HEK293 (cell line): ENCODE measurements around the gene SHMT2.

Experiments used
- GLI2 ChIP-seq: fragments of 450-650 bp; formaldehyde crosslinking; IDR thresholded peaks from 2 replicates; pipeline ENCODE4; 2017; ENCODE audit warnings: missing biosample characterization, missing genetic modification characterization, low read depth, borderline replicate concordance
- IKZF3 ChIP-seq: fragments of 450-650 bp; IDR thresholded peaks from 2 replicates; pipeline ENCODE4 v1.5.0; 2018; ENCODE audit warnings: missing biosample characterization, mild to moderate bottlenecking, missing genetic modification characterization, moderate library complexity
- KLF16 ChIP-seq: fragments of 450-650 bp; formaldehyde crosslinking; IDR thresholded peaks from 2 replicates; pipeline ENCODE4 v1.5.1; 2017; ENCODE audit warnings: missing biosample characterization, missing genetic modification characterization
- SCRT1 ChIP-seq: fragments of 450-650 bp; formaldehyde crosslinking; IDR thresholded peaks from 2 replicates; pipeline ENCODE4 v1.5.1; 2016; ENCODE audit warnings: missing biosample characterization, missing genetic modification characterization, borderline replicate concordance
- SETDB1 ChIP-seq: IDR thresholded peaks from one replicate; pipeline ENCODE4 v1.6.1; 2017; ENCODE audit warnings: mild to moderate bottlenecking, low read length, moderate library complexity, mixed read lengths; ENCODE audit not compliant: insufficient read length
- ZBTB17 ChIP-seq: fragments of 450-650 bp; formaldehyde crosslinking; IDR thresholded peaks from 2 replicates; pipeline ENCODE4 v1.5.1; 2016; ENCODE audit warnings: missing biosample characterization, missing genetic modification characterization
- ZBTB48 ChIP-seq: fragments of 450-650 bp; formaldehyde crosslinking; IDR thresholded peaks from 2 replicates; pipeline ENCODE4 v1.5.1; 2016; ENCODE audit warnings: missing biosample characterization, missing genetic modification characterization
- ZBTB8A ChIP-seq: fragments of 450-650 bp; formaldehyde crosslinking; IDR thresholded peaks from 2 replicates; pipeline ENCODE4 v1.5.1; 2016; ENCODE audit warnings: missing biosample characterization, missing genetic modification characterization
- ZNF132 ChIP-seq: fragments of 450-650 bp; formaldehyde crosslinking; IDR thresholded peaks from 2 replicates; pipeline ENCODE4 v1.5.1; 2017; ENCODE audit warnings: missing biosample characterization, missing genetic modification characterization, borderline replicate concordance
- ZNF146 ChIP-seq: fragments of 450-650 bp; formaldehyde crosslinking; IDR thresholded peaks from 2 replicates; pipeline ENCODE4 v1.5.1; 2016; ENCODE audit warnings: missing biosample characterization, missing genetic modification characterization
- ZNF341 ChIP-seq: fragments of 450-650 bp; formaldehyde crosslinking; IDR thresholded peaks from 2 replicates; pipeline ENCODE4; 2016; ENCODE audit warnings: low read depth, missing biosample characterization, missing genetic modification characterization
- ZNF391 ChIP-seq: fragments of 450-650 bp; formaldehyde crosslinking; IDR thresholded peaks from 2 replicates; pipeline ENCODE4 v1.5.1; 2016; ENCODE audit warnings: low read depth, missing biosample characterization, missing genetic modification characterization, borderline replicate concordance
- ZNF514 ChIP-seq: fragments of 450-650 bp; formaldehyde crosslinking; IDR thresholded peaks from 2 replicates; pipeline ENCODE4 v1.5.1; 2016; ENCODE audit warnings: missing biosample characterization, missing genetic modification characterization
- ZNF600 ChIP-seq: fragments of 450-650 bp; formaldehyde crosslinking; IDR thresholded peaks from 2 replicates; pipeline ENCODE4 v1.5.1; 2016; ENCODE audit warnings: missing biosample characterization, missing genetic modification characterization
- ZNF658 ChIP-seq: fragments of 450-650 bp; formaldehyde crosslinking; IDR thresholded peaks from 2 replicates; pipeline ENCODE4; 2016; ENCODE audit warnings: missing biosample characterization, missing genetic modification characterization
- ZNF76 ChIP-seq: fragments of 450-650 bp; formaldehyde crosslinking; IDR thresholded peaks from 2 replicates; pipeline ENCODE4; 2016; ENCODE audit warnings: low read depth, missing biosample characterization, missing genetic modification characterization, borderline replicate concordance
- ZXDB ChIP-seq: fragments of 450-650 bp; formaldehyde crosslinking; IDR thresholded peaks from 2 replicates; pipeline ENCODE4 v1.5.1; 2016; ENCODE audit warnings: missing biosample characterization, missing genetic modification characterization
- TF ChIP-seq, protein P1 (sequence below): fragments of 450-650 bp; formaldehyde crosslinking; IDR thresholded peaks from 2 replicates; pipeline ENCODE4 v1.5.1; 2016; ENCODE audit warnings: missing biosample characterization, missing genetic modification characterization
- TF ChIP-seq, protein P2 (sequence below): fragments of 450-650 bp; formaldehyde crosslinking; IDR thresholded peaks from 2 replicates; pipeline ENCODE4 v1.5.1; 2016; ENCODE audit warnings: missing biosample characterization, missing genetic modification characterization
- TF ChIP-seq, protein P3 (sequence below): IDR thresholded peaks from 2 replicates; pipeline ENCODE4 v1.6.1; 2011; ENCODE audit warnings: mild to moderate bottlenecking, low read depth, low read length, borderline replicate concordance
- TF ChIP-seq, protein P4 (sequence below): sonication (generic); formaldehyde crosslinking; IDR thresholded peaks from 2 replicates; pipeline ENCODE4 v1.8.1; 2022; ENCODE audit warnings: mild to moderate bottlenecking, moderate library complexity, missing genetic modification reagents
- TF ChIP-seq, protein P5 (sequence below): fragments of 450-650 bp; formaldehyde crosslinking; IDR thresholded peaks from 2 replicates; pipeline ENCODE4 v1.5.1; 2016; ENCODE audit warnings: missing biosample characterization, missing genetic modification characterization
- TF ChIP-seq, protein P6 (sequence below): fragments of 450-650 bp; formaldehyde crosslinking; IDR thresholded peaks from 2 replicates; pipeline ENCODE4 v1.5.1; 2016; ENCODE audit warnings: missing biosample characterization, missing genetic modification characterization
- TF ChIP-seq, protein P7 (sequence below): fragments of 450-650 bp; formaldehyde crosslinking; IDR thresholded peaks from 2 replicates; pipeline ENCODE4 v1.5.1; 2016; ENCODE audit warnings: missing biosample characterization, missing genetic modification characterization

The SHMT2 gene

DNA sequence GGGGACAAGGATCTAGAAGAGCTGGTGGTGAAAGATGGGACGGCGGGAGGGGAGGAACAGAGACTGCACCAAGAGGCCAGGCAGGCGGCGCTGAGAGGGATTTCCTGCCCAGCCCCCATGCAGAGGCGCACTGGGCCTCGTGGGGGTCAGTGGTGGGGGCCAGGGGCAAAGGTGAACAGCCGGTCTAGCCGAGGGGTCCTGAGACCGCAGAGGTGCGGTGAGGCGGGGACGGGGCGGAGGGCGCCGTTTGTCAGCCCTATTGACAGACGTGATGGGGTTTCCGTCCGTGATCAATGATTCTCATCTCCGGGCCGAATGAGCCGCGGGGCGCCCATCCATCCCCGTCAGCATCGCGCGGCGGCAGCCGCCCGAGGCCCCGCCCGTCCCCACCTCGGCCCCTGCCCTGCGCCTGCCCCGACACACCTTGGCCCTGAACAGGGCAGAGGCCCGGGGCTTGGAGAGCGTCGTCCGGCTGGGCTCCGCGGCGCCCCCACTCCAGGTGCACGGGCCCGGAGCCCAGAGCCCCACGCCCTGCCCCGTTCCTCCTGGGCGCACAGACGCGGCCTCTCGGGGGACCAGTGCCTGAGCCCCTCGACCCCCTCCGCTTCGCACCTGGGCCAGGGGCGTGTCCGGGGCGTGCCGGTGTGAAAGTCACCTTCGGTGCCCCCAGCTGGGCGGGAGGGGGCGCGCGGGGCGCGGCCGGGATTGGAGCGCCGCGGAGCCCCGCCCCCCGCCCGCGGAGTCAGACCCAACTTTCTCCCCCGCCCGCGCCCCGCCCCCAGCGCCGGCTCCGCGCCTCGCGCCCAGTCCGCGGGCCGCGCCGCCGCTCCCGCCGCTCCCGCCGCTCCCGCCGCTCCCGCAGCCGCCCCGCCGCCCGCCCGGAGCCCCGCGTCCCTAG, 13.2 kb upstream of the SHMT2 start, which contains the start of gene NXPH4 (continued):
- TF ChIP-seq, protein P1, sequence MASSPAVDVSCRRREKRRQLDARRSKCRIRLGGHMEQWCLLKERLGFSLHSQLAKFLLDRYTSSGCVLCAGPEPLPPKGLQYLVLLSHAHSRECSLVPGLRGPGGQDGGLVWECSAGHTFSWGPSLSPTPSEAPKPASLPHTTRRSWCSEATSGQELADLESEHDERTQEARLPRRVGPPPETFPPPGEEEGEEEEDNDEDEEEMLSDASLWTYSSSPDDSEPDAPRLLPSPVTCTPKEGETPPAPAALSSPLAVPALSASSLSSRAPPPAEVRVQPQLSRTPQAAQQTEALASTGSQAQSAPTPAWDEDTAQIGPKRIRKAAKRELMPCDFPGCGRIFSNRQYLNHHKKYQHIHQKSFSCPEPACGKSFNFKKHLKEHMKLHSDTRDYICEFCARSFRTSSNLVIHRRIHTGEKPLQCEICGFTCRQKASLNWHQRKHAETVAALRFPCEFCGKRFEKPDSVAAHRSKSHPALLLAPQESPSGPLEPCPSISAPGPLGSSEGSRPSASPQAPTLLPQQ (tag by site-specific recombination): peak; percentile 17; the same call in 1 of the 2 replicates
- TF ChIP-seq, protein P2, sequence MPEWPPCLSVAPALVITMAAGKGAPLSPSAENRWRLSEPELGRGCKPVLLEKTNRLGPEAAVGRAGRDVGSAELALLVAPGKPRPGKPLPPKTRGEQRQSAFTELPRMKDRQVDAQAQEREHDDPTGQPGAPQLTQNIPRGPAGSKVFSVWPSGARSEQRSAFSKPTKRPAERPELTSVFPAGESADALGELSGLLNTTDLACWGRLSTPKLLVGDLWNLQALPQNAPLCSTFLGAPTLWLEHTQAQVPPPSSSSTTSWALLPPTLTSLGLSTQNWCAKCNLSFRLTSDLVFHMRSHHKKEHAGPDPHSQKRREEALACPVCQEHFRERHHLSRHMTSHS: no peak
- TF ChIP-seq, protein P3, sequence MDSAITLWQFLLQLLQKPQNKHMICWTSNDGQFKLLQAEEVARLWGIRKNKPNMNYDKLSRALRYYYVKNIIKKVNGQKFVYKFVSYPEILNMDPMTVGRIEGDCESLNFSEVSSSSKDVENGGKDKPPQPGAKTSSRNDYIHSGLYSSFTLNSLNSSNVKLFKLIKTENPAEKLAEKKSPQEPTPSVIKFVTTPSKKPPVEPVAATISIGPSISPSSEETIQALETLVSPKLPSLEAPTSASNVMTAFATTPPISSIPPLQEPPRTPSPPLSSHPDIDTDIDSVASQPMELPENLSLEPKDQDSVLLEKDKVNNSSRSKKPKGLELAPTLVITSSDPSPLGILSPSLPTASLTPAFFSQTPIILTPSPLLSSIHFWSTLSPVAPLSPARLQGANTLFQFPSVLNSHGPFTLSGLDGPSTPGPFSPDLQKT: no peak
- TF ChIP-seq ZNF132 (tag by site-specific recombination) (no peak), ZBTB48 (tag by site-specific recombination) (peak; percentile 2; the same call in 1 of the 2 replicates), SCRT1 (tag by site-specific recombination) (no peak), ZNF341 (peak; percentile 73; the same call in 1 of the 2 replicates), ZNF146 (tag by site-specific recombination) (no peak), ZNF514 (tag by site-specific recombination) (no peak), ZBTB17 (peak; percentile 77), GLI2 (tag by site-specific recombination) (no peak), ZBTB8A (tag by site-specific recombination) (peak; percentile 88), ZNF391 (tag by site-specific recombination) (no peak), ZXDB (tag by site-specific recombination) (0 out of 2 replicates have a peak, but pooled peaks have one; percentile 8), IKZF3 (0 out of 2 replicates have a peak, but pooled peaks have one; percentile 10), ZNF658 (tag by site-specific recombination) (no peak), ZNF600 (tag by site-specific recombination) (peak; percentile 70; the same call in 1 of the 2 replicates), KLF16 (tag by site-specific recombination) (peak; percentile 21; the same call in 1 of the 2 replicates), ZNF76 (tag by site-specific recombination) (0 out of 2 replicates have a peak, but pooled peaks have one; percentile 18), SETDB1 (no peak)
- TF ChIP-seq, protein P4, sequence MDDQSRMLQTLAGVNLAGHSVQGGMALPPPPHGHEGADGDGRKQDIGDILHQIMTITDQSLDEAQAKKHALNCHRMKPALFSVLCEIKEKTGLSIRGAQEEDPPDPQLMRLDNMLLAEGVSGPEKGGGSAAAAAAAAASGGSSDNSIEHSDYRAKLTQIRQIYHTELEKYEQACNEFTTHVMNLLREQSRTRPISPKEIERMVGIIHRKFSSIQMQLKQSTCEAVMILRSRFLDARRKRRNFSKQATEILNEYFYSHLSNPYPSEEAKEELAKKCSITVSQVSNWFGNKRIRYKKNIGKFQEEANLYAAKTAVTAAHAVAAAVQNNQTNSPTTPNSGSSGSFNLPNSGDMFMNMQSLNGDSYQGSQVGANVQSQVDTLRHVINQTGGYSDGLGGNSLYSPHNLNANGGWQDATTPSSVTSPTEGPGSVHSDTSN (CRISPR knock-in tag): no peak
- TF ChIP-seq, protein P5, sequence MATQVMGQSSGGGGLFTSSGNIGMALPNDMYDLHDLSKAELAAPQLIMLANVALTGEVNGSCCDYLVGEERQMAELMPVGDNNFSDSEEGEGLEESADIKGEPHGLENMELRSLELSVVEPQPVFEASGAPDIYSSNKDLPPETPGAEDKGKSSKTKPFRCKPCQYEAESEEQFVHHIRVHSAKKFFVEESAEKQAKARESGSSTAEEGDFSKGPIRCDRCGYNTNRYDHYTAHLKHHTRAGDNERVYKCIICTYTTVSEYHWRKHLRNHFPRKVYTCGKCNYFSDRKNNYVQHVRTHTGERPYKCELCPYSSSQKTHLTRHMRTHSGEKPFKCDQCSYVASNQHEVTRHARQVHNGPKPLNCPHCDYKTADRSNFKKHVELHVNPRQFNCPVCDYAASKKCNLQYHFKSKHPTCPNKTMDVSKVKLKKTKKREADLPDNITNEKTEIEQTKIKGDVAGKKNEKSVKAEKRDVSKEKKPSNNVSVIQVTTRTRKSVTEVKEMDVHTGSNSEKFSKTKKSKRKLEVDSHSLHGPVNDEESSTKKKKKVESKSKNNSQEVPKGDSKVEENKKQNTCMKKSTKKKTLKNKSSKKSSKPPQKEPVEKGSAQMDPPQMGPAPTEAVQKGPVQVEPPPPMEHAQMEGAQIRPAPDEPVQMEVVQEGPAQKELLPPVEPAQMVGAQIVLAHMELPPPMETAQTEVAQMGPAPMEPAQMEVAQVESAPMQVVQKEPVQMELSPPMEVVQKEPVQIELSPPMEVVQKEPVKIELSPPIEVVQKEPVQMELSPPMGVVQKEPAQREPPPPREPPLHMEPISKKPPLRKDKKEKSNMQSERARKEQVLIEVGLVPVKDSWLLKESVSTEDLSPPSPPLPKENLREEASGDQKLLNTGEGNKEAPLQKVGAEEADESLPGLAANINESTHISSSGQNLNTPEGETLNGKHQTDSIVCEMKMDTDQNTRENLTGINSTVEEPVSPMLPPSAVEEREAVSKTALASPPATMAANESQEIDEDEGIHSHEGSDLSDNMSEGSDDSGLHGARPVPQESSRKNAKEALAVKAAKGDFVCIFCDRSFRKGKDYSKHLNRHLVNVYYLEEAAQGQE: no peak
- TF ChIP-seq, protein P6, sequence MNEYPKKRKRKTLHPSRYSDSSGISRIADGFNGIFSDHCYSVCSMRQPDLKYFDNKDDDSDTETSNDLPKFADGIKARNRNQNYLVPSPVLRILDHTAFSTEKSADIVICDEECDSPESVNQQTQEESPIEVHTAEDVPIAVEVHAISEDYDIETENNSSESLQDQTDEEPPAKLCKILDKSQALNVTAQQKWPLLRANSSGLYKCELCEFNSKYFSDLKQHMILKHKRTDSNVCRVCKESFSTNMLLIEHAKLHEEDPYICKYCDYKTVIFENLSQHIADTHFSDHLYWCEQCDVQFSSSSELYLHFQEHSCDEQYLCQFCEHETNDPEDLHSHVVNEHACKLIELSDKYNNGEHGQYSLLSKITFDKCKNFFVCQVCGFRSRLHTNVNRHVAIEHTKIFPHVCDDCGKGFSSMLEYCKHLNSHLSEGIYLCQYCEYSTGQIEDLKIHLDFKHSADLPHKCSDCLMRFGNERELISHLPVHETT (tag by site-specific recombination): no peak
- TF ChIP-seq, protein P7, sequence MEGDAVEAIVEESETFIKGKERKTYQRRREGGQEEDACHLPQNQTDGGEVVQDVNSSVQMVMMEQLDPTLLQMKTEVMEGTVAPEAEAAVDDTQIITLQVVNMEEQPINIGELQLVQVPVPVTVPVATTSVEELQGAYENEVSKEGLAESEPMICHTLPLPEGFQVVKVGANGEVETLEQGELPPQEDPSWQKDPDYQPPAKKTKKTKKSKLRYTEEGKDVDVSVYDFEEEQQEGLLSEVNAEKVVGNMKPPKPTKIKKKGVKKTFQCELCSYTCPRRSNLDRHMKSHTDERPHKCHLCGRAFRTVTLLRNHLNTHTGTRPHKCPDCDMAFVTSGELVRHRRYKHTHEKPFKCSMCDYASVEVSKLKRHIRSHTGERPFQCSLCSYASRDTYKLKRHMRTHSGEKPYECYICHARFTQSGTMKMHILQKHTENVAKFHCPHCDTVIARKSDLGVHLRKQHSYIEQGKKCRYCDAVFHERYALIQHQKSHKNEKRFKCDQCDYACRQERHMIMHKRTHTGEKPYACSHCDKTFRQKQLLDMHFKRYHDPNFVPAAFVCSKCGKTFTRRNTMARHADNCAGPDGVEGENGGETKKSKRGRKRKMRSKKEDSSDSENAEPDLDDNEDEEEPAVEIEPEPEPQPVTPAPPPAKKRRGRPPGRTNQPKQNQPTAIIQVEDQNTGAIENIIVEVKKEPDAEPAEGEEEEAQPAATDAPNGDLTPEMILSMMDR: peak; percentile 48; the same call in 1 of the 2 replicates
